GM18505 (cell line): ENCODE measurements around the gene CCDC70.

Experiments
- ATAC-seq: cut with Tn5 transposase; IDR thresholded peaks from one replicate; pipeline ENCODE4 v1.9.1; 2021; ENCODE audit not compliant: unreplicated experiment
- POLR2A ChIP-seq: IDR thresholded peaks from 4 replicates; pipeline ENCODE4 v1.6.1; 2011; ENCODE audit warnings: borderline replicate concordance; ENCODE audit not compliant: insufficient read depth, insufficient read length; ENCODE audit errors: extremely low read depth

Gene CCDC70

GRCh38 chr13:51856998-51857397 lies 4.8 kb upstream of the CCDC70 start:
- TF ChIP-seq POLR2A, result no peak
- ATAC-seq, result no peak

GRCh38 chr13:51858433-51859247 lies 3.1 kb upstream of the CCDC70 start:
- ATAC-seq, result no peak
- no peak for TF ChIP-seq POLR2A

GRCh38 chr13:51862957-51863356 lies 1.2 kb downstream of the CCDC70 start:
- ATAC-seq, result no peak
- TF ChIP-seq POLR2A, result no peak

- no peak for ATAC-seq
- no peak for TF ChIP-seq POLR2A
Measured at GRCh38 chr13:51865838-51866237, 4.1 kb downstream of the CCDC70 start.

GRCh38 chr13:51867062-51867461 lies 5.3 kb downstream of the CCDC70 start:
- TF ChIP-seq POLR2A, result no peak
- no peak for ATAC-seq

GRCh38 chr13:51869916-51870315 lies 8.1 kb downstream of the CCDC70 start:
- TF ChIP-seq POLR2A, result no peak

GRCh38 chr13:51870616-51871015 lies 8.8 kb downstream of the CCDC70 start:
- no peak for ATAC-seq
- no peak for TF ChIP-seq POLR2A

More at GRCh38 chr13:51869916-51870315, 8.1 kb downstream of the CCDC70 start:
- ATAC-seq, result no peak

- no peak for ATAC-seq
- TF ChIP-seq POLR2A, result no peak
Measured at GRCh38 chr13:51873117-51873798, 11.5 kb downstream of the CCDC70 start.

GRCh38 chr13:51873837-51874236 lies 12.1 kb downstream of the CCDC70 start:
- no peak for ATAC-seq
- TF ChIP-seq POLR2A, result no peak

- TF ChIP-seq POLR2A, result no peak
- no peak for ATAC-seq
Measured at GRCh38 chr13:51874651-51875050, 12.9 kb downstream of the CCDC70 start.

GRCh38 chr13:51879133-51879532 lies 17.4 kb downstream of the CCDC70 start:
- no peak for ATAC-seq
- no peak for TF ChIP-seq POLR2A

- no peak for ATAC-seq
- TF ChIP-seq POLR2A, result no peak
Measured at GRCh38 chr13:51881296-51881695, 19.5 kb downstream of the CCDC70 start.

- ATAC-seq, result no peak
- no peak for TF ChIP-seq POLR2A
Measured at GRCh38 chr13:51882570-51883225, 20.9 kb downstream of the CCDC70 start.
